ENCODE data around the gene UBD. TPM values are rescaled to one million over a fixed set of nuclear protein-coding genes. Genes with fewer than 3 reads are reported as not detected.

UBD gene
- total and polyA plus RNA-seq, 9 of the 15 experiments (the other 6 are each of a cell fraction or from before 2014, with no cell fraction given): not detected

DNA sequence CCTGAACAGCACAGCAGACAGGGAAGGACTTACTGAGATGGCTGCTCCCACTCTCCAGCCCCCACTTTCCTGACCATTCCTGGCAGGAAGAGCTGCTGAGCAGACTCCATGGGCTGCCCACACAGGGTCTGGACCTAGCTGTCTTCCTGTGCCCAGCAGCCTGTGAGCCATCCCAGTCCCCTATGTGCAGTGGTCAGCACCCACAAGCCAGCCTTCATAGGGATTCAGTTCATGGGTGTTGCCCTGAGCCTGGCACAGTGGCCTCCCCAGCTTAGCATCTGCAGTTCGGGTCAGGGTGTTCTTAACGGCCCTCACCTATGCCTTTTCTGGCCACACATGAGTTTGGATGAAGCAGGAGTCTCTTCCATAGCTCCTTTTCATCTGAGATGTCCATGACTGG, 32.0 kb downstream of the UBD start:
- in situ Hi-C loops (cut with MboI): no loop called here
- BruUV-seq (replicated peaks): no TSS peak
- H3K9me3 ChIP-seq (replicated peaks; ENCODE audit: control insufficient read depth, insufficient read depth, low read depth, low read length): no peaks in the 10 kb centered on the region
- no peaks in the 10 kb centered on the region; a peak in 1 of 5 replicates for H3K4me1 ChIP-seq (replicated peaks in 1 of 2; ENCODE audit: control insufficient read depth in 2 of 2, insufficient read depth in 2 of 2, low read length in 2 of 2)
- intact Hi-C loops (cut with micrococcal nuclease): no loop called here
- 0% methylated on average over 2 of the region's 2 CpGs for WGBS (ENCODE audit: insufficient coverage, low coverage, missing lambda C conversion rate)
- ChIA-PET POLR2A (interaction anchor here (0.6 to 0.9 kb wide), 2 partner anchors 149 to 479 kb away, joined by 3 to 4 read pairs; no protein-coding TSS in a partner anchor), CTCF (ENCODE audit: low intra/inter-chr PET ratio) (no interaction called here)
- H3K27me3 ChIP-seq (ENCODE audit: control insufficient read depth in 2 of 2, insufficient read depth in 2 of 2, low read length in 2 of 2): peaks cover 4 to 7% of the 10 kb centered on the region in 2 experiments
- H3K4me3 ChIP-seq: no peak overlapping the region
- H3K79me2 ChIP-seq (ENCODE audit: control insufficient read depth, insufficient read depth, low read length): no peaks in the 10 kb centered on the region
- H3K4me2 ChIP-seq (ENCODE audit: insufficient read depth, low read length): no peak overlapping the region
- FAIRE-seq: no peak
- H2AFZ ChIP-seq (ENCODE audit: low read depth, low read length): no peak overlapping the region
- no peak overlapping the region for H3K27ac ChIP-seq (ENCODE audit: extremely low read depth, low read depth, low read length)
- H3K9me1 ChIP-seq (ENCODE audit: control insufficient read depth, insufficient read depth, low read length): no peaks in the 10 kb centered on the region
- no peak for ATAC-seq
- H4K20me1 ChIP-seq (replicated peaks; ENCODE audit: control insufficient read depth, insufficient read depth, low read length): peaks cover 9% of the 10 kb centered on the region; the same call in 1 of the 2 replicates
- no peak for TF ChIP-seq MAFK (IDR thresholded peaks at IDR 0.05; ENCODE audit: low read length)
- no peak for TF ChIP-seq NCOA4 (IDR thresholded peaks at IDR 0.05; ENCODE audit: partially characterized antibody)
- TF ChIP-seq ZNF24 (IDR thresholded peaks at IDR 0.05): no peak
- TF ChIP-seq, protein P1, sequence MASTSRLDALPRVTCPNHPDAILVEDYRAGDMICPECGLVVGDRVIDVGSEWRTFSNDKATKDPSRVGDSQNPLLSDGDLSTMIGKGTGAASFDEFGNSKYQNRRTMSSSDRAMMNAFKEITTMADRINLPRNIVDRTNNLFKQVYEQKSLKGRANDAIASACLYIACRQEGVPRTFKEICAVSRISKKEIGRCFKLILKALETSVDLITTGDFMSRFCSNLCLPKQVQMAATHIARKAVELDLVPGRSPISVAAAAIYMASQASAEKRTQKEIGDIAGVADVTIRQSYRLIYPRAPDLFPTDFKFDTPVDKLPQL (IDR thresholded peaks at IDR 0.05; ENCODE audit: extremely low read depth, insufficient read length): no peak
- no peak for TF ChIP-seq ZFP36 (IDR thresholded peaks at IDR 0.05; ENCODE audit: low read depth, low read length, partially characterized antibody)
- no peak for DNase-seq (ENCODE audit: extremely low read depth in 1 of 4, low spot score in 3 of 4)
- H3K36me3 ChIP-seq (ENCODE audit: control insufficient read depth, insufficient read depth, low read length): no peaks in the 10 kb centered on the region
- peak overlapping the region in 1 of 2 experiments; percentile 15; a peak in 1 of 4 replicates for H3K9ac ChIP-seq (ENCODE audit: insufficient read depth in 1 of 2, low read depth in 2 of 2, low read length in 2 of 2)

DNA sequence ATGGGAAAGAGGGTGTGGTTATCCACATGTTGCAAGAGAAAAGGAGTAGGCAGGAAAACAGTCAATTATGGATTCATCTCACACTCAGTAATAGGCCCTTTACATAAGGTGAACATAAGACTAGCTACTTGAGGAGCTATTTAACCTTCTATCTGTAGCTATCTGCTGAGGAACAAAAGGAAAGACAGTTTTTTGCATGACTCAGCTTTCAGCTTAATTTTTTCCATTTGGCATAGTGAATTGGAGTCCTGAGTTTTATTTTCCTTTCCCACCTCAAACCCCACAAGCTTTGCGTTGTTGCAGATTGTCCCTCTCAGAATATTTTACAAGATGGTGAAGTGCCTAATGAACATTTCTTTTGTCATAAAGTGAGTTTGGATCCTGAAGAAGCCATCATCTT, 32.4 kb downstream of the UBD start:
- H3K79me2 ChIP-seq (ENCODE audit: control insufficient read depth, insufficient read depth, low read length): no peaks in the 10 kb centered on the region
- no peak for ATAC-seq
- ChIA-PET CTCF (ENCODE audit: low intra/inter-chr PET ratio) (no interaction called here), POLR2A (interaction anchor here (0.6 to 0.9 kb wide), 2 partner anchors 149 to 478 kb away, joined by 3 to 4 read pairs; no protein-coding TSS in a partner anchor)
- H3K9me1 ChIP-seq (ENCODE audit: control insufficient read depth, insufficient read depth, low read length): no peaks in the 10 kb centered on the region
- intact Hi-C loops (cut with micrococcal nuclease) (no loop called here), in situ Hi-C loops (cut with MboI) (no loop called here)
- peaks cover 9% of the 10 kb centered on the region; the same call in 1 of the 2 replicates for H4K20me1 ChIP-seq (replicated peaks; ENCODE audit: control insufficient read depth, insufficient read depth, low read length)
- no peak overlapping the region for H2AFZ ChIP-seq (ENCODE audit: low read depth, low read length)
- WGBS (ENCODE audit: insufficient coverage, low coverage, missing lambda C conversion rate): 0% methylated on average over 1 of the region's 1 CpG
- H3K4me1 ChIP-seq (replicated peaks in 1 of 2; ENCODE audit: control insufficient read depth in 2 of 2, insufficient read depth in 2 of 2, low read length in 2 of 2): no peaks in the 10 kb centered on the region; a peak in 1 of 5 replicates
- no peak overlapping the region for H3K9ac ChIP-seq (ENCODE audit: insufficient read depth in 1 of 2, low read depth in 2 of 2, low read length in 2 of 2)
- H3K4me2 ChIP-seq (ENCODE audit: insufficient read depth, low read length): no peak overlapping the region
- H3K9me3 ChIP-seq (replicated peaks; ENCODE audit: control insufficient read depth, insufficient read depth, low read depth, low read length): no peaks in the 10 kb centered on the region
- no peak for FAIRE-seq
- H3K4me3 ChIP-seq: no peak overlapping the region
- peaks cover 4 to 7% of the 10 kb centered on the region in 2 experiments for H3K27me3 ChIP-seq (ENCODE audit: control insufficient read depth in 2 of 2, insufficient read depth in 2 of 2, low read length in 2 of 2)
- H3K36me3 ChIP-seq (ENCODE audit: control insufficient read depth, insufficient read depth, low read length): no peaks in the 10 kb centered on the region
- BruUV-seq (replicated peaks): no TSS peak
- H3K27ac ChIP-seq (ENCODE audit: extremely low read depth, low read depth, low read length): no peak overlapping the region
- DNase-seq (ENCODE audit: extremely low read depth in 1 of 4, low spot score in 3 of 4): no peak
- TF ChIP-seq, protein P2, sequence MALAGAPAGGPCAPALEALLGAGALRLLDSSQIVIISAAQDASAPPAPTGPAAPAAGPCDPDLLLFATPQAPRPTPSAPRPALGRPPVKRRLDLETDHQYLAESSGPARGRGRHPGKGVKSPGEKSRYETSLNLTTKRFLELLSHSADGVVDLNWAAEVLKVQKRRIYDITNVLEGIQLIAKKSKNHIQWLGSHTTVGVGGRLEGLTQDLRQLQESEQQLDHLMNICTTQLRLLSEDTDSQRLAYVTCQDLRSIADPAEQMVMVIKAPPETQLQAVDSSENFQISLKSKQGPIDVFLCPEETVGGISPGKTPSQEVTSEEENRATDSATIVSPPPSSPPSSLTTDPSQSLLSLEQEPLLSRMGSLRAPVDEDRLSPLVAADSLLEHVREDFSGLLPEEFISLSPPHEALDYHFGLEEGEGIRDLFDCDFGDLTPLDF (CRISPR knock-in tag; IDR thresholded peaks at IDR 0.05): no peak
- TF ChIP-seq, protein P3, sequence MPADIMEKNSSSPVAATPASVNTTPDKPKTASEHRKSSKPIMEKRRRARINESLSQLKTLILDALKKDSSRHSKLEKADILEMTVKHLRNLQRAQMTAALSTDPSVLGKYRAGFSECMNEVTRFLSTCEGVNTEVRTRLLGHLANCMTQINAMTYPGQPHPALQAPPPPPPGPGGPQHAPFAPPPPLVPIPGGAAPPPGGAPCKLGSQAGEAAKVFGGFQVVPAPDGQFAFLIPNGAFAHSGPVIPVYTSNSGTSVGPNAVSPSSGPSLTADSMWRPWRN (IDR thresholded peaks at IDR 0.05; ENCODE audit: low read depth): no peak
- TF ChIP-seq MAFF (IDR thresholded peaks at IDR 0.05; ENCODE audit: low read length): peak; percentile 64
- TF ChIP-seq, protein P4, sequence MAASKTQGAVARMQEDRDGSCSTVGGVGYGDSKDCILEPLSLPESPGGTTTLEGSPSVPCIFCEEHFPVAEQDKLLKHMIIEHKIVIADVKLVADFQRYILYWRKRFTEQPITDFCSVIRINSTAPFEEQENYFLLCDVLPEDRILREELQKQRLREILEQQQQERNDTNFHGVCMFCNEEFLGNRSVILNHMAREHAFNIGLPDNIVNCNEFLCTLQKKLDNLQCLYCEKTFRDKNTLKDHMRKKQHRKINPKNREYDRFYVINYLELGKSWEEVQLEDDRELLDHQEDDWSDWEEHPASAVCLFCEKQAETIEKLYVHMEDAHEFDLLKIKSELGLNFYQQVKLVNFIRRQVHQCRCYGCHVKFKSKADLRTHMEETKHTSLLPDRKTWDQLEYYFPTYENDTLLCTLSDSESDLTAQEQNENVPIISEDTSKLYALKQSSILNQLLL (CRISPR knock-in tag; IDR thresholded peaks at IDR 0.05; ENCODE audit: borderline replicate concordance): no peak
- TF ChIP-seq ZNF384 (IDR thresholded peaks at IDR 0.05; ENCODE audit: low read depth, low read length): peak; percentile 62; the same call in 1 of the 2 replicates
- TF ChIP-seq GABPB2 (CRISPR knock-in tag; conservative IDR thresholded peaks at IDR 0.05): no peak
